ENCODE measurements around the gene SYT15.

Gene SYT15

GRCh38 chr10:46546591-46547540 is 32.1 kb upstream of the SYT15 start:
- no peak for TF ChIP-seq CTCF (IDR thresholded peaks at IDR 0.05; ENCODE audit: control insufficient read depth, insufficient read depth, low read depth, low read length, missing control alignments)
- H3K4me3 ChIP-seq (ENCODE audit: control insufficient read depth, low read depth, low read length), result no peak overlapping the region
- no peak for DNase-seq (ENCODE audit: low read depth)

DNA sequence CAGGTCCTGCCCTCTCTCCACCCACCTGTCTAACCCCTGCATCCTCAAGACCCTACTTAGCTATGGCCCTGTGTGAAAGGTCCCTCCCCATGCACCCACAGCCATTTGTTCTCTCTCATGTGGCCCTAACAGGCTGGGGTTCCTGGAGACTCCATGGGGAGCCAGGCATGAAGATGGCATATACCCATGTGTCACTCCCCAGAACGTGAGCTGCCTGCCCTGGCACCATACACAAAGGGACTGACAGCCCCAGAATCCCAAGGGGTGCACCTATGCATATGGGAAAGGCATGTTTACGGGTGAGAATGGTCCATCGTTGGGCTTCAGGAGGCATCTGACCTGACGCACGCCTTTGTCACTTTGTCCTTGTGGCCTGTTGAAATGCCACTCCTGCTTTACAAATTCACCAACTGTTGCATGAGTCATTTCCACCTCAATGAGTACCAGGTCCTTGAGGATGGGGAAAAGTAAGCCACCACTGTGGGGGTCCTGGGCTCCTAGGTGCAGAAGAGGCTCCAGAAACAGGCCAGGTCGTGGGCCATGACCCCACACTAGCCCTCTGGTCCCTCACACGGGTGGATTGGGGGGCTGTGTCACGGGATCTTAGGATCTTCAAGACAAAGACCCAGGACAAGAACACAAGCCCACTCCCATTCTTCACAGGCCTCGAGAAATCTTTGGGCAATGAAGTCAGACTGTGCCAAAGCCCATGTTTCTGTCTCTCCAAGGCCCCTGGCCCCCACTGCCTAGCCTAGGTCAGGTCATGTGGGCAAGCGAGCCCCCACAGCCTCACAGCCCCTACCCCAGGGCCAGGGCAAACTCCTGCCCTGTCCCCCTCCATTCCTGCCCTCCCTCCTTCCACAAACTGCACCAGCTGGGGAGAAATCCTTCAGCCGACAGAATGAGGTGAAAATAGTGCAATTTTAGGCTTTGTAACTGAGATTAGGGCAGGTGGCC is 31.1 kb upstream of the SYT15 start:
- no peak overlapping the region for H3K4me3 ChIP-seq (ENCODE audit: control insufficient read depth, low read depth, low read length)
- no peak for DNase-seq (ENCODE audit: low read depth)
- no peak for TF ChIP-seq CTCF (IDR thresholded peaks at IDR 0.05; ENCODE audit: control insufficient read depth, insufficient read depth, low read depth, low read length, missing control alignments)

GRCh38 chr10:46548498-46549090 is 30.3 kb upstream of the SYT15 start:
- no peak overlapping the region for H3K4me3 ChIP-seq (ENCODE audit: control insufficient read depth, low read depth, low read length)
- TF ChIP-seq CTCF (IDR thresholded peaks at IDR 0.05; ENCODE audit: control insufficient read depth, insufficient read depth, low read depth, low read length, missing control alignments), result no peak
- no peak for DNase-seq (ENCODE audit: low read depth)

GRCh38 chr10:46549171-46550075 is 29.5 kb upstream of the SYT15 start:
- no peak for TF ChIP-seq CTCF (IDR thresholded peaks at IDR 0.05; ENCODE audit: control insufficient read depth, insufficient read depth, low read depth, low read length, missing control alignments)
- H3K4me3 ChIP-seq (ENCODE audit: control insufficient read depth, low read depth, low read length), result no peak overlapping the region
- no peak for DNase-seq (ENCODE audit: low read depth)

DNA sequence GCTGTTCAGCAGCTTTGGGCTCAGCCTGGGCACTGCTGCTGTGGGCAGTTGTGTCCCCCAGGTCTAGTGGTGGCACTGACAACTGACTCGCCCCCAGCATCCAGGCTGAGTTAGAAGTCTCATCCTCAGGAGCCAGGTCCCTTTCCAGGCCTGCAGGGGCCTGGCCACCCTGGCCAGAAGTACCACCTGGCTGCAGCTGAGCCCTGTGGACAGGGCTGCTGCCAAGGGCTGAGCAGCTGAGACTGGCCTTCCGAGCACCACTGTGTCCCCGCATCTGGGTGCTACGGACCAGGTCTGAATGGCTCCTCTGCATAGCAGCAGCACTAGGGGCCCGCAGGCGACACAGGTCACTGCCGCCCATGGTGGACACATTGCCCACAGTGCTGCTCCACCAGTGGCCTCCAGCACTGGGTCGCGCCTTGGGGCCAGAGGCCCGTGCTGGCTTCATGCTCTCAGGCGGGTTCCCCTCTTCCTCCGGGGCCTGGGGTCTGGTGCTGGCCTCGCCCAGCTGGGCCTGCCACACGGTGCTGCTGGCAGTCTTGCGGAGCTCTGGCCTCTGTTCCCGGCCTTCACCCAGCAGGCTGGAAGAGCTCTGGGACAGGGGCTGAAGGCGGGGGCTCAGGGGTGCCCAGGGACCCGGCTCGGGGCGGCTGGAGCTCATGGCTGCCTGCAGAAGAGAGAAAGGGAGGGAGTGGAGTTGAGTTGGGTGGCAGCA is 28.7 kb upstream of the SYT15 start:
- no peak for TF ChIP-seq CTCF (IDR thresholded peaks at IDR 0.05; ENCODE audit: control insufficient read depth, insufficient read depth, low read depth, low read length, missing control alignments)
- no peak overlapping the region for H3K4me3 ChIP-seq (ENCODE audit: control insufficient read depth, low read depth, low read length)
- no peak for DNase-seq (ENCODE audit: low read depth)

All from AG09309 (cell line).